KG1 (cell line): ENCODE results near the gene GLIS1.

Source experiments
- DNase-seq: peaks from one replicate; lab custom pipeline; 2025; lab: John Stamatoyannopoulos, UW

The GLIS1 gene

GRCh38 chr1:53593758-53594380, 145.1 kb downstream of the GLIS1 start:
- DNase-seq, result no peak

GRCh38 chr1:53592985-53593757, 145.8 kb downstream of the GLIS1 start:
- DNase-seq, result no peak

GRCh38 chr1:53592521-53592982, 146.4 kb downstream of the GLIS1 start:
- no peak for DNase-seq

GRCh38 chr1:53591924-53592323, 147.0 kb downstream of the GLIS1 start:
- DNase-seq, result no peak

- no peak for DNase-seq
Measured at GRCh38 chr1:53590531-53591515, 148.1 kb downstream of the GLIS1 start.

GRCh38 chr1:53590104-53590503, 148.9 kb downstream of the GLIS1 start:
- DNase-seq, result no peak

- no peak for DNase-seq
Measured at GRCh38 chr1:53589043-53589887, 149.7 kb downstream of the GLIS1 start.

- no peak for DNase-seq
Measured at GRCh38 chr1:53588053-53588779, 150.7 kb downstream of the GLIS1 start.

- DNase-seq, result no peak
Measured at GRCh38 chr1:53587252-53587988, 151.5 kb downstream of the GLIS1 start.

- no peak for DNase-seq
Measured at GRCh38 chr1:53586765-53587164, 152.2 kb downstream of the GLIS1 start.

- DNase-seq, result no peak
Measured at GRCh38 chr1:53585565-53585964, 153.4 kb downstream of the GLIS1 start.

- no peak for DNase-seq
Measured at GRCh38 chr1:53585129-53585528, 153.8 kb downstream of the GLIS1 start.

GRCh38 chr1:53584777-53585107, 154.2 kb downstream of the GLIS1 start:
- DNase-seq, result no peak

GRCh38 chr1:53583868-53584776, 154.8 kb downstream of the GLIS1 start:
- no peak for DNase-seq

- DNase-seq, result no peak
Measured at GRCh38 chr1:53583021-53583867, 155.7 kb downstream of the GLIS1 start.

GRCh38 chr1:53582211-53583020, 156.5 kb downstream of the GLIS1 start:
- DNase-seq, result no peak

- DNase-seq, result no peak
Measured at GRCh38 chr1:53581476-53581875, 157.5 kb downstream of the GLIS1 start.
